Stimulated activated CD4-positive, alpha-beta T cell treated with anti-CD3 and anti-CD28 coated beads, Interleukin-1b, Interleukin-23, amount 100 ng/mL, for 48 hours (primary cell): ENCODE measurements around the gene DPYSL5.
A peak's percentile ranks its signal among the peaks of the same experiment; 100 is the strongest.

Source experiments
- DNase-seq: peaks from one replicate; pipeline ENCODE4 v3.0.0-alpha.2; 2020

The DPYSL5 gene

DNA sequence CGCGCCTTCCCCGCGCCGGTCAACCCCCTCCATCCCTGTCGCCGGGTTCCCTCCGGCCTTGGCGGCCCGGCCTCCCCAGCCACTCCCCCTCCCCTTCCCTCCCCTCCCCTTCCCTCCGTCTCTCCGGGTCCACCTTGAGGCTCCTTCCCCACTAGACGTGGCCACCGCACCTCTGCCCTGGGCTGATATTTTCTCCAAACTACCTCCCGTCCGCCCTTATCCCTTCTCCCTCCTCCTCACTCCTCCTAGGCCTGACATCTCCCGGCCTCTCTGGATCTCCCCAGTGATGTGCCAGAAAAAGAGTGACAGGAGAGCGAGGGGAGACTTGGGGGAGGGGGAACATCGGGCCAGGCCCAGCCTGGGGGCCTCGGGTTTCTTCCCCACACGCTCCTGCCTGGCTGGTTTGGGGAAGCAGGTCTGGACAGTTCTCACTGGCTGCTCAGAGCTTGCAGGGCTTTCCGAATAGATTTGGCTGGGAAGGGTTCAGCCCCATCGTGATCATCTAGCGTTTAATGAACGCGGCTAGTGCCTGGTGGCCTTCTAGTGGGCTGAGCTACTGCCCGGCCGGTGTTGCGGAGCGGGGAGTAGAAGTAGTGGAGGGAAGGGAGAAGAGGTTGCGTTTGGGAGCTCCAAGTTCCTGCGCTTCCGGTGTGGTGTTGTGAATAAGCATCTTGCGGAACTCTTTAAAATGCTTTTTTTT is 123.1 kb downstream of the DPYSL5 start:
- DNase-seq = no peak

DNA sequence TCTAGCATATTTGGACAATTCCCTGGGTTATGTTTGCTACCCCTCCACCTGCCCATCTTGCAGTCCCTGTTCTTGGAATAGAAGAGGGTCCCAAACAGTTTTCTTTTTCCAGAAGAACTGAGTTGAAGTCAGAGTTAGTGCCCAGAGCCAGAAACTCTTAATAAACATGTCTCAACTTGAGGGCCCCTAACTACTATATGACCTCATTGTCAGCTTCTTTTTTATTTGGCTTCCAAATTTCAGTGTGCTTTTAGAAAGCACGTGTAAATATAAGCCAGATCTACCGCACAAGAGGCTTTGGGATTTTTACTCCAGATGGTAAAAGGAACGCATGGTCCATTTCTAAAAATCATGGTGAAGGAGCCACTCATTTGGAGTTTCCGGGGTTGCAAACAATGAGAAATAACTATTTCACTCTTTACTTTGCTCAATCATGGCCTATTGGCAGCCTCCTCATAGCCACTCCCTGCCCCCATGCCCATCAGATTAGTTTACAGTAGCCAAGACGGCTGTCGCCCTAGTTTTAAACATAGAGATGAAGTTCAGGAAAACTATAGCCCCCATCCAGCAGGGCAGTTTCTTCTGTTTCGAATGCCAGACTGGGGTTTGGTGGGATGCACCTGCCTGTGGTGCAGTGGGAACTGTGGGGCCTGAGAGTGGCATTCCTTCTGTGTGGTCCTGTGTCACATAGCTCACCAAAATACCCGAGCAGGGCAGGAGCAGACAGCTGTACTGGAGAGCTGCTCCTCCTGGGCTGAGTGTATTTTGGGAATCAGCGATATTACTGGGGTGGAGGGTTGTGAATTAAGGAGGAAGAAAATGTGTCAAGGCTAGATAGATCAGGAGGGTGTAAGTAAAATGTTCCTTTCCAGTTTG is 124.2 kb downstream of the DPYSL5 start:
- DNase-seq = no peak

DNA sequence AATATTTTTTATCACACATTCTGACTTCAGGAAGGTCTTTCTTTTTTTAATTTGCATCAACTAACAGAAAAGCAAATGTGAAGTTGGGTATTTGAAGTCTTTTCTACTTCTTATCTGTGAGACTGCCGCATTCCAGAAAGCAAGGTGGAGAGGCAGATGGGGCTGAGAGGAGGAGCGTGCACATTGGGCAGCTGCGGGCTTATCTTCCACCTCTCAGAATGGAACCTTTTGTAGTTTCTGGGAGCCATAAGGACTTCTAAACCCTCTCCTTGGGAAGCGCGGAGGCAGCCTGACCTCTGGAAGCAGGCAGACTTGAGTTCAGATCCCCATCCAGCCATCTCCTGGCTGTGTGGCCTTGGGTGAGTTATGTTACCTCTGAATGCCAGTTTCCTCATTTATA is 126.4 kb downstream of the DPYSL5 start:
- no peak for DNase-seq

DNA sequence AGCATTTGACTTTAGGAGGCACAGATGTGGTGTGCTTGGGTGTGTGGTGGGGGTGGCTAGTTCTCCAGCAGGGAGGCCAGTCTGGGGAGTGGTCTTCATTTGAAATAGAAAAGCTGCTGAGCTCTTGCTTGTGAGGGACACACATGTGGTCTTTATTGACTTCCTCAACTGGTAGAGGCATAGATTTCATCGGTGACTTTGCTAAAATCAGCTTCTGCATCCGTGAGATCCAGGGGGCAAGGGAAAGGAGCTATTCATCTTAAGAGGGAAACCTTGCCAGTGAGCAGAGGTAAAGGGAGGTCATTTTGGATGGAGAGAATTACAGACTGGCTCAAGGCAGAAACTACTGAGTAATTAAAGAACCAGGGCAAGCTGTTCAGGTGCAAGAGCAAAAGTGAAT is 127.2 kb downstream of the DPYSL5 start:
- DNase-seq = no peak

DNA sequence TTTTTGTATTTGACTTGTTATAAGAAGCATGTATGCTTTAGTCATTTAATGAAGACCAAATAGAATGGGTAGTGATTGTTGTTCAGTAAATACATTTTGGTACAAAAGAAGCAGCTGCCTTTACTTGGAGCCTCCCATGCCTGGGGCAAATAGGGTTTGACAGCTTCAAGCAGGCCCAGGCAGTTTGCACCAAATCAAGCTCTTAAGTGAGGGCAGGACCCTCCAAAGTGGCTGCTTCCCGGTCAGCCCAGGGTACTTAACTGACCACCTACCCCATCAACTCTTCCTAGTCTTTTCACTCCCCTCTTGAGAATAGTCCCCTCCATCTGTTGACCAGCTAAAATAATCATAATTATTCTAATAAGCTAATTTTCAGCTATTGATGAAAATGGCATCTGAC is 127.7 kb downstream of the DPYSL5 start:
- no peak for DNase-seq

DNA sequence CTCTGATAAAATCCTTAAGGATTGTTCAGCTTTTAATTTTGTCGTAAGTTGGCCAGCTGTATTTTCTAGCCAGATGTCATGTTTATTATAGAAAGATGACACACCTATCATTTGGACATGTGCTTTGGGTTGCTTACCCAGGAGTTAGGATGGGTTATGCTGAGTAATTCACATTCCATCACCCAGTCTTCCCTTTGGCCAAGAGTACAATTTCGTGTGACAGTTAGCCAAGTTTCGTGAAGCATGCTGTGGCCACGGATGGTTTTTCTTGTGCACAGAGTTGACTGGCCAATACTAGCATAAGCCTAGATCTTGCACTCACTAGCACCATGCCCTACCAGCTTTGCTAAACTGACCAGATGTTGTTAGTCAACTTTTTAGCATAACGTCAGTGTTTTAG is 128.3 kb downstream of the DPYSL5 start:
- DNase-seq = no peak

DNA sequence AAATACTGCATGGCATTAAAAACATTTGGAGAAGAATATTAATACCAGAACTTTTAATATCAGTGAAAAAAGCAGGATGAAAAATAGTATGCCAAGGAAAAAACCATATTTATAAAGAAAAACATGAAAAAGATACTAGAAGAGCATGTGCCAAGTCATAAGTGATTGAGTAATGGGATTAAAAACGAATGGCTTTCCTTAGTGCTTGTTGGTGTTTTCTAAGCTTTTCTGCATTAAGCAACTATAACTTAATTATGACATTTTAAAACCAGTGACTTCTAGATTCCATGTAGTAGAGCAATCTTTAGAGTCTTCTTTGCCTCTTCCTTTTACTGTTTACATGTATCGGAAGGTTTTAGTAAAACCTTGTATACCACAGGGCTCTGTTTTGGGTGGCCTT is 129.1 kb downstream of the DPYSL5 start:
- DNase-seq = no peak

DNA sequence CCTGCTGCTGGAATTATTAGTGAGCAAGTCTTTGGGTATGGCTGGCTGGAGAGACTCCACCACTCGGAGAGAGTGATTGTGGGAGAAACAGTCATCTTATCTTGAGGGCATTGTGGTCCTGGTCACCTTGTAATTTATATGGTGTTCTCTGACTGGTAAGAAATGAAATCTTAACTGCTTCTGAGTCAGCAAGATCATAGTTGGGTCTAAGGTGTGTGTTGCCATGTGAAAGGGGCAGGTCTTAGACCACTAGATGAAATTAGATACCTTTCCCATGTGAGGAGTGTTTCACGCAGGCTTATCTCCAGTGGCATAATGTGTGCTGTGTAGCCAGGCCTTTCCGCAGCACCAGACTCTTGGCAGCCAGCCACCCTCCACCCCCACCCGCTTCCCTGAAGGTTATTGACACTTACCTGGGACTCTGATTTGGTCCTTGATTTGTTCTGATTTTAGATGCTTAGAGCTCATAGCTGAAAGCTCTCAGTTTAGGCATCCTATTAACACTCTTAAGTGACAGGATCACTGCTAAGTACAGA is 130.2 kb downstream of the DPYSL5 start:
- DNase-seq = no peak

DNA sequence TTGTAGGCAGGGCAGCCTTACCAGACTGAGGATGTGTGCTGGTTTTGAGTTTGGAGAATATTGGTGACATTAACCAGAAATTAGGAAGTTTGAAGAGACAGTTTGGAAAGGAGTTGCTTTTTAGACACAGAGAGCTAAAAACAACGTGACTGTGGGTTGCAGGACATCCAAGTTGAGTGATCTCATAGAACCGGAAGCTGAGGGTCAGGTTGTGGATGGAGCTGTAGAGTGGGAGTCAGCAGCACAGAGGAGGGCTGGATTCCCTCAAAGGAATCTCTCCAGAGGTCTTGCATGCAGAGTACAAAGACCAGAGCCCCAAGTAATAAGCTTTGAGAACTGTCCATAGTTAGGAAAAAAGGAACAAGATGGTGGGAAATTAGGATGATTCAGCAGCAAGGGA is 131.8 kb downstream of the DPYSL5 start:
- no peak for DNase-seq

DNA sequence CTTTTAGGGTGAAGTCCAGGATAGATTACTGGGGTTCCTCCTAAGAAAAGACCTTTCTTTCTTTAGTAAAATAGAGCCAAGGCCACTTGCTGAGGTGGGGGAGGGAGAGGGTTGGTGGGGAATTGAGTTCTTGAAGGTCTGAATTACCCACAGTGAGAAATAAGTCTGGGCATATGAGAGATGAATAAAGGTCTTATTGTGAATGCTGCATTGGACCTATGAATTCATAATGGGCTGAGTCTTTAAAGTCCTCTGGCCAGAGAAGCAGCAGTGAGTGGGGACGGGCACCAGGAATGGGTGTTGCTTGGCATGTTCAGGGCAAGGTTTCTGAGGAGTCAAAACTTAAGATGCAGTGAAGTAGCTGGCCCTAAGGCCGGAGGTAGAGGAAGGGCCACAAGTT is 133.0 kb downstream of the DPYSL5 start:
- no peak for DNase-seq

DNA sequence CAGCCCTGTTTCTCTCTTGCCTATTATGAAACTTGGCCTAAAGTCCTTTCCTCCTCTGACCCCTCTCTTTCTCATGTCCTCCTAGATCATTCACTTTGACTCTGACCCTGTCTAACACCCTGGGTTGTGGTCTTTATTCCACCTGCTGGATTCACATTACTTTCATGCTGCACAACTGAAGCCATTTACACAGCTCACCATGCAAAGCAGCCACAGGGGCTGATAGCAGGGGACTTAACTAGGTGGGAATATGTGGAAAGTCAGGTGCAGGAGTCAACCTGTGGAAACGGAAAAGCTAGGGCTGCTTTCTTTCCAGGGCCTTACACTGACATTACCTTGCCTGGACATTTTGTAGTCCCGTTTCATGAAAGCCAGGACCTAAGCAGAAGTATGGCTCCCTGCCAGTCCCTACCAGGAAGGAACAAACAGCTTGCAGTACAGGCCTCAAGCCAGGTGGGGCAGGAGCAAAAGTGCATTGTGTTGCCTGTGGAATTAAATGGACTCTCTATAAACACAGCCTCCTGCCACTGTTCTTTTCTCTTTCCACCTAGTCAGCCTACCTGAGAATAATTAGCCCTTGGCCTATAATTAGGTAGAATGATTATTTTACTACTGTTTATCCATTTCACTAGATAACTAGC is 134.3 kb downstream of the DPYSL5 start:
- DNase-seq = peak; percentile 15

DNA sequence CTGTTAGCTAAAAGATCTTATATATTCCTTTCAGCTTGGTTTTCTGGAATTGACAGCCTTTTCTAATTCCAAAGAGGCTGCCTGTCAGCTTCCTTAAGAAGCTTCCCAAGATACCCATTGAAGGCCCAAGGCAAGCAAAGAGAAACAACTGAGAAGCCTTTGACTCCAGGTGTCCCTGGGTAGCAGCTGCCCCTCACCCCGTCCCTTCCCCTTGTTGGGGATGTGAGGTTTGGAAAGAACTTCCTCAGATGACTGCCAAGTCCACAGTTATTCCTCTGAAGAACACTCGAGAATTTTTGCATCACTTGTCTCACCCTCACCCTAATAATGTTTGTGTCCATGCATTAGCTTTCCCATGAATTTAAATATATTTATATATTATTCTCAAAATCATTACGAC is 135.8 kb downstream of the DPYSL5 start:
- DNase-seq = no peak

DNA sequence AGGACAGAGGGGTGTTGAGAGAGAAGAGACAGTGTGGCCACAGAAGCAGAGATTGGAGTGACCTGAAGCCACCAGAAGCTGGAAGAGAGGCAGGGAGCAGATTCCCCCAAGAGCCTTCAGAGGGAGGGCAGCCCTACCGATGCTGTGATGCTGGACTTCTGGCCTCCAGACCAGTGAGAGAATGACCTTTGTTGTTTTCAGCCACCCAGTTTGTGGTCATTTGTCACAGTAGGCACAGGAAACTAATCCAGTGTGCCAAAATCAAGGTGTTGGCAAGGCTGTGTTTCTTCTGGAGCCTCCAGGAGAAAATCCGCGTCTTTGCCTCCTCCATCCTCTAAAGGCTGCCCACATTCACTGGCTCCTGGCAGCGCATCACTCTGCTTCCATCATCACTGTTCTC is 137.9 kb downstream of the DPYSL5 start:
- no peak for DNase-seq

DNA sequence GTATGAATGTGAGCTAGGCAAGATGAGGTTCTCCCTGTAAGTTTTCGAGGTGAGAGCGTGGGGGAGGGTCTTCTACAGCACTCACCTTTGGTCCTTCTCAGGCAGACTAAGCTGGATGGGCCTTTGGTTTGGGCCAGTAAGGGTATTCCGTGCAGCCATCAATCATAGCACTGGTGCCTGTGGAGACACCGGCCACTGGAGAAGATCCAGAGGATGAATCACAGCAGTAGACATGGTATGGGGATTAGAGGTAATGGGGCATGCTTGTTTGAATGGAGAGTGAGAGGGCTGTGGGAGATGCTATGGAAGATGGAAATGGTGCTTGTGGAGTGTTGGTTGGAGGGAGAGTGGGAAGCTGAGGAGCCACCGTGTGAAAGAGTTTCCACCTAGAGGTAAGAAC is 138.6 kb downstream of the DPYSL5 start:
- no peak for DNase-seq

DNA sequence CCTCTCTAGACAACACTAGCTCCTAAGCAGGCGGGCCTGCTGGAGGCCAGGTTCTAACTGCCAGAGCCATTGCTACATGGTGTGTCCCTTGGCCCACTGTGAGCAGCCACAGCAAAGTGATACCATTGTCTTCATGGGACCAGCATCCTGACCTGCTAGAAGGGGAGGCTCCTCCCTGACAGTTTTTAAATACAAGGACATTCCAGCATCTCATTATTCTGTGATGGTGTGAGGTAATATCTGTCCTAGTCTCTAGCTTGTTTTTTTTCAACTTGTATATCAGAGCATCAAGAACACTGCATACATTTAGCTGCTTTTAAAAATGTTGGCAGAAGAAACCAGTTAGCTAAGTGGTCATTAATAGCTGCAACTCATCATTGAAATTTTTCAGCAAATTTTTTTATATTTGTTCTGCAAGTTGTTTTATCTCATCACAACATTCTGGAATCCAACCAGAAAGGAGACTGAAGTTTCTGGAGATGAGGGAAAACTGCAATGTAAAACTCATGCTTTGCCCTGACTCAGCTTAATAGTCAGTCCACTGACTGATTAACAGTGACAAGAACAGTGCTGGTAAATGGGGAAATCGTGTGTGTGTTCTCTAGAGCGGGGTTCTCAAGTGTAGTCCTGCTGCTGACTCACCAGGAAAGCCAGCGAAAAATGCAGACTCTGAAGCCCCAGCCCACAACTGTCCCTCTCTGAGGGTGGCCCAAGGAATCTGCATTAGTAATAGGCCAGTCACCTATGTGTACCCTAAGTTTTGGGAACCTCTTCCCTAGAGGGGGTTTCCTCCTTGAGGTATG is 140.3 kb downstream of the DPYSL5 start:
- DNase-seq = no peak

DNA sequence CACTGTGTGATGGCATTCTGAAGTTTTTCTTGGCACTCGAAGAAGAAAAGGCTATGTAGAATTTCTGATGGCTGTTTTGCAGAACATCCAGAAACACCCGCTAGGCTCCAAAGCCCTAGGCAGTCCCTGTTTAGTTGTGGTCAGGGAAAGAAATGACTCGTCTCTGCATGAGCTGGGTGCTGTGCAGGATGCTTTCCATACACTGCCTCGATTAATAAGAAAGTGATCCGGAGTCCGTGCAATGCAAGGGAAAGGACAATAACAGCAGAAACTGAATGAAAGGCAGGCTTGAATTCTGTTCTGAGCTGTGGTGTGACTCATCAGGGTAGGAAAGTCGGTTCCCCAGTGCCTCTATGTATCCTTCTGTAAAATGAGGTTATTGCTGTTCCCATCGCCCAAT is 141.2 kb downstream of the DPYSL5 start:
- no peak for DNase-seq

DNA sequence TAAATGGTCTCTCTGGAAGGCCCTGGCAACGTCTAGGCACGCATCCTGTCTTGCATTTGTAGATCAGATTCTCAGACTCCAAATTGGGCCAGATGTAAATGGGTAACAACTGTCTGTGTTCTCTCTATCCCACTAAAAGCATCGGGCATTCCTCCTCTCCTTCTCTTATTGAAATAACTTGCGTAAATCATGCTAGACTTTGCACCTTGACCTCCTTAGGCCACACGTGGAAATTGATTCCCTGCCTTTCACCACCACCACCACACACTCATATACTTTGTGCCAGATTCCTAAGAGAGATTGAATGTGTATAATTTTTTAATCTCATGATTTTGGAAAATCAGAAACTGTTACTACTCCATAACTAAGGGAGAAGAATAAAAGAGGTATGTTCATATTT is 143.8 kb downstream of the DPYSL5 start:
- no peak for DNase-seq

DNA sequence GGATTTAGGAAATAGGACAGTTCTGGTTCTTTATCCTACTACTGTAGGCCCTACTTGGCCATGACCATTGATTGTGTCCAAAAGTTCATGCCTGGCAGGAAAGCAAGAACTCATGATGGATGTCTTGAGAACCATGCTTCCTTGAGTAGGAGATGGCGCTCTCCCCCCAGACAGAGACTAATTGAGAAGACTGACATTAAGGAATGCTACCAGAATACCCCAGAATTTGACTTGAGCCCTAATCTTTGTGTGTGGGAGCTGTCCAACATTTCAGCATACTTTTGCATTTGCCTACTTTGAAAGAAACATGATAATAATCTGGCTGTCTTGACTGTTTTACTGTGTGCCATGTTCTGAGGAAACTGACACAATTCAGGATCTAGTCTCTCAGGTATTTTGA is 145.8 kb downstream of the DPYSL5 start:
- no peak for DNase-seq

DNA sequence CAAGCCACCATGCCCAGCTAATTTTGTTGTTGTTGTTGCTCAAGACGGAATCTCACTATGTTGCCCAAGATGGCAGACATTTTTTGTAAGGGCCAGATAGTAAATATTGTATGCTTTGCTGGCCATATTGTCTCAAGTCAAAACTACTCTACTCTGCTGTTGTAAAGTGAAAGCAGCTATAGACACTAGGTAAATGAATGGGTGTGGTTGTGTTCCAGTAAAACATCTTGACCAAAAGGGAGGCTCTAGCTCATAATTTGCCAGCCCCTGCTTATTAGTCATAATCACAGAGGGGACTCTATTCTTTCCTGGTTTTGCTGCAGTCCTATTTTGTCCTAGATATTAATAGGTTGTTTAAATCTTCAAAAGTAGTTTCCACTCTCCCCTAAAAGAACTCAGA is 147.1 kb downstream of the DPYSL5 start:
- DNase-seq = no peak

DNA sequence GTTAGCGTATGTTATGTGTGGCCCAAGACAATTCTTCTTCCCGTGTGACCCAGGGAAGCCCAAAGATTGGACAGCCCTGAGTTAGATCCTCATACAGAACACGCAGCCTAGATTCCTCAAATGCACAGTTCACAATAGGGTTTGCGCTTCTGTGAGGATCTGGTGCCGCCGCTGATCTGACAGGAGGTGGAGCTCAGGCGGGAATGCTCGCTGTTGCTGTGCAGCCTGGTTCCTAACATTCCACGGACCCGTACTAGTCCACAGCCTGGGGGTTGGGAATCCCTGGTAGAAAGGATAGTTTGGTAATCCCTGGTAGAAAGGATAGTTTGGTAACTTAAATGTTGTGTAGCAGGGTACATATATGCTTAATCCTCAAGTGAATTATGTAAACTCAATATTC is 149.5 kb downstream of the DPYSL5 start:
- no peak for DNase-seq

DNA sequence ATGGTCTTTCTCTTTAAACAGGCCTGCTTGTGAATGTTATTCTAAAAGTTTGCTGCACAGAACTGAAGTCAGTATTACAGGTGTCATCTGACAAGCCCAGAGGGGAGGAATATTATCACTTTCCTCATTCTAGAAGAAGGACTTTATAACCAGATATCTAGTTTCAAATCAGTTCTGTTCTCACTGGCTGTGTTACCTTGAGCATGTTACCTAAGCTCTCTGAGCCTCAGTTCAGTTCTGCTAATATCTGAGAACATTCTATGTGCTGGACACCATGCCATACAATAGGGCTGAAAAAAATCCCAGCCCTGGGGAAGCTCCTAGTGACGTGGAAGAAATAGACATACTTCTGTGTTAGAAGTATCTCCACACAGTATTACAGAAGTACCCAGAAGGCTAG is 150.4 kb downstream of the DPYSL5 start:
- no peak for DNase-seq
